Inferior parietal cortex (tissue), 1 donor: ENCODE measurements around the gene NUDT9.
A peak's percentile ranks its signal among the peaks of the same experiment; 100 is the strongest.
"Not testable (repeated sequence)": the region's sequence is repeated elsewhere in the genome, so short reads cannot be mapped to it uniquely, and the experiment has no call there.

ENCODE experiments used
- DNase-seq: peaks from one replicate; pipeline ENCODE4 v3.0.0-alpha.2; 2016; ENCODE audit errors: extremely low spot score

NUDT9 gene

DNA sequence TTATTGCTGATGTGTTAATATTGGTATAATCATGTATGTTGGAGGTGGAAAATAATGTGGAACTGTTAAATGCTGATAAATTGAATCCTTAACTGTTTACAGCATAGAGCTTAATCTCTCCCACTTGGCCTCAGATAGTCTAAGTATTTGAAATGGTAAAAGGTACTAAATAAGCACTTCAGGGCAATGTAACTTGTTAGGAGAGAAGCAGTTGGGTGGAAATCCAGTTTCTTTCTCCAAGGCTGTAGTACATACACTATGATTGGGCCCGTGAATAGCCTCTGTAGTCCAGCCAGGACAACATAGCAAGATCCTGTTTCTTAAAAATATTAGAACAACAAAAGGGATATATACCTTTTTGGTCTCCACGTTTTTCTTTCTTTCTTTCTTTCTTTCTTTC, 39.7 kb downstream of the NUDT9 start:
- DNase-seq, result no peak

DNA sequence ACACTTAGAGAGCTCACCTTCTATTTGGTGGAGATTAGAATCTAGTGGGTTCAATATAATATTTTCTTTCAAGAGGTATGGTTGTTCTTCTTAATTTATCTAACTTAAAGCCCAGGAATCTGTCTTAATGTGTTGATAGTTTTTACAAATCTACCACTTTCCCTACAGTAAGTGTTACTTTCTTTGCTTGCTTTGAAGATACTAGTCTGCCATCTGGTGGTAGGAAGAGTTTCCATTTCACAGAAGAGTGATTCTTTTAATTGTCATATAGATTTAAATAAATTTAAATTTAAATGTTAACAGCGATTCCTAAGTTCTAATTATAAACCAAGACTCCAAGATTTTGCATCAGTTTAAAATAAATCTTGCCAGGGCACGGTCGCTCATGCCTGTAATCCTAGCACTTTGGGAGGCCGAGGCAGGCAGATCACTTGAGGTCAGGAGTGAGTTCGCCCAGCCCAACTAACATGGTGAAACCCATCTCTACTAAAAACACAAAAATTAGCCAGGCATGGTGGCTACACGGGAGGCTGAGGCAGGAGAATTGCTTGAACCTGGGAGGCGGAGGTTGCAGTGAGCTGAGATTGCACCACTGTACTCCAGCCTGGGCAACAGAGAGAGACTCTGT, 43.5 kb downstream of the NUDT9 start:
- DNase-seq, result peak; percentile 79

DNA sequence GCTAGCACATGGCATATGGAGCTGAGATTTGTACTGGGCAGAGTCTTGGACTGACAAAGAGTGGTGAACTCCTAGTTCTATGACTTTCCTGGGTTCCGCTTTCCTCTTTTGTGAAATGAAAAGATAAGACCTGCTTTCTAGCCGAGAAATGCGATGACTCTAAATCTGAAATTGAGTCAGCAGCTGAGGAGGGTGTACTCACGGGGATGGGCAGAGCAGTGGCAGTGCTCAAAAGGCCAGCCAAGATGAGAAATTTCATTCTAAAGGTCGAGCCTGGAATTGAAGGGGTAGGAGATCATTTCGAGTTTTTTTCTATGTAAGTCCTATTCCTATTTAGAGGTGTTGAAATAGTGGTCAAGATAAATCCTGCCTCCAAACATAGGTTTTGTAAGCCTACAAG, 47.0 kb downstream of the NUDT9 start:
- DNase-seq, result no peak

DNA sequence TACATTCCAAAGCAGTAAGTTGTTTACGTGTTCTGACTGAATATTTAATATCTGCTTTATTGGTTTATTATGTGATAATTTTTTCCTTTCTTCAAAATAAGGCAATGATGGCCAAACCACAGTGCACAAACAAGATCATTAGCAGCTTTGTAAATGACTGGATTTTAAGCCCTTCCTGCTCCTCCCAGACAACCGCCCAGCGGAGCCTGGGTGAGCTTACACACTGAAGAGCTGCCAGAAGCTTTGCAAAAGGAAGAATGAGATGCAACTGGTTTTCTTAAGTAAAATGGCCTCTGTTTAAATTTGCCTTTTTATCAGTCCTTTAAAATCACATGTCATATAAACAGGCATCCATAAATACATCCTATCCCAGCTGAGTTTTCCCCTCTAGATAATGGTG, 54.6 kb downstream of the NUDT9 start:
- no peak for DNase-seq

DNA sequence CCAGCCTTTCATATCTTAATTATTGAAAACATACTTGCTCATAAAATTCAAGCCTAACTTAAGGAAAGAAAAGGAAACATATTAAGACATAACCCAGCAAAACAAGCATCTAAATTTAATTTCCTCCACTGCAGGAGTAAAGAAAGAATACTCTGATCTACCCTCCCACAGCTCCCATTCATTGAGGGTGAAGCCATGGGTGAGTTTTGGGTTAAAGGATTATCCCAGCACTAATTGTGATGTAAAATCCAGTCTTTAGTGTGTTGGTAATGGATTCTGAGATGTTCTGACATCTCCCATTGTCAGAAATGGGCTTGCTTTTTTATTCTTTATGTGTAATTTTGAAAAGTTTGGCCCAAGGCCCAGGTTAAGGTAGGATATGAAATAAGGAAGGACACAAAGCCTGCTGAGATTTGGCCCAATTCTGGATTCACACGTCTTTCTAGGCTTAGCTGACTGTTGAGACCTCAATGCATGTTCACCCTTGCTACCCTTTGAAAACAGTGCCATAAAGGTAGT, 56.4 kb downstream of the NUDT9 start:
- DNase-seq, result no peak

DNA sequence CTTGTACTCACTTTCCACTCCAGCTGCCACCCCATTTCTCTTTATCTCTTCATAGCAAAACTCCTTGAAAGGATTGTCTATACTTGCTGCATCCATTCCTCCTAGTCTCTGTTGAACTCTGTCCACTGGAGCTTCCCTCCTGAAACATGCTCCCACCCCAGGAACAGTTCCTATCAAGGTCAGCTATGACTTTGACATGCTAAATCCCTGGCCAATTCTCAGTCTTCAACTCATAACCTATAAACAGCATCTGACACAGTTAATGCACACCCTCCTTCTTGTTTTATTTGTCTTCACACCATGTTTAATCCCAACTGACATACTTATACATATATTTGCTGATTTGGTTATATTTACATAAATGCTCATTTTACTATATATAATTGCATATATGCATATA, 59.0 kb downstream of the NUDT9 start:
- DNase-seq, result no peak

DNA sequence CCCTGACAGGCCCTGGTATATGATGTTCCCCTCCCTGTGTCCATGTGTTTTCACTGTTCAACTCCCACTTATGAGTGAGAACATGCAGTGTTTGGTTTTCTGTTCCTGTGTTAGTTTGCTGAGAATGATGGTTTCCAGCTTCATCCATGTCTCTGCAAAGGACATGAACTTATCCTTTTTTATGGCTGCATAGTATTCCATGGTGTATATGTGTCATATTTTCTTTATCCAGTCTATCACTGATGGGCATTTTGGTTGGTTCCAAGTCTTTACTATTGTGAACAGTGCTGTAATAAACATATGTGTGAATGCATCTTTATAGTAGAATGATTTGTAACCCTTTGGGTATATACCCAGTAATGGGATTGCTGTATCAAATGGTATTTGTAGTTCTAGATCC, 60.9 kb downstream of the NUDT9 start:
- not testable (repeated sequence) for DNase-seq

DNA sequence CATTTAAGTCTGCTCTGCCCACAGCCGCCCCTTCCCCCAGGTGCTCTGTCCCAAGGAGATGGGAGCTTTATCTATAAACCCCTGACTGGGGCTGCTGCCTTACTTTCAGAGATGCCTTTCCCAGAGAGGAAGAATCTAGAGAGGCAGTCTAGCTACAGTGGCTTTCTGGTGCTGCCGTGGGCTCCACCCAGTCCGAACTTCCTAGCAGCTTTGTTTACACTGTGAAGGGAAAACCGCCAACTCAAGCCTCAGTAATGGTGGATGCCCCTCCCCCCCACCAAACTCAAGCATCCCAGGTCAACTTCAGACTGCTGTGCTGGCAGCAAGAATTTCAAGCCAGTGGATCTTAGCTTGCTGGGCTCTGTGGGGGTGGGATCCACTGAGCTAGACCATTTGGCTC, 66.3 kb downstream of the NUDT9 start:
- not testable (repeated sequence) for DNase-seq

DNA sequence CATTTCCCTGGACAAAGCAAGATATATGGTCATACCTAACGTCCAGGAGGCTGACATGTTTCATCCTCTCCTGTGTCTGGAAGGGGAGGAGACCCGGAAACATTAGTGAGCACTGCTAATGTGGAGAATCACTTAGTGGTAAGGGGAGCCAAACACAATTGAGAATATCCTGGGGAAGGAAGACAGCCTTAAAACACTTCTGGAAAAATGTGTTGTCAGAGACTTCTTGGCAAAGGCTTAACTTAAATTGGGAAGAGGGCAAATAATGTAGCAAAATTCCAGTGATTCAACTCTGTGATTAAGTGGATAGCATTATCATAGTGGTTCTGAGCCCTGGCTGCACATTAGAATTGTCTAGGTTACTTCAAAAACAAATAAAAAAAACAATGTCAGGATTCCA, 67.3 kb downstream of the NUDT9 start:
- no peak for DNase-seq

DNA sequence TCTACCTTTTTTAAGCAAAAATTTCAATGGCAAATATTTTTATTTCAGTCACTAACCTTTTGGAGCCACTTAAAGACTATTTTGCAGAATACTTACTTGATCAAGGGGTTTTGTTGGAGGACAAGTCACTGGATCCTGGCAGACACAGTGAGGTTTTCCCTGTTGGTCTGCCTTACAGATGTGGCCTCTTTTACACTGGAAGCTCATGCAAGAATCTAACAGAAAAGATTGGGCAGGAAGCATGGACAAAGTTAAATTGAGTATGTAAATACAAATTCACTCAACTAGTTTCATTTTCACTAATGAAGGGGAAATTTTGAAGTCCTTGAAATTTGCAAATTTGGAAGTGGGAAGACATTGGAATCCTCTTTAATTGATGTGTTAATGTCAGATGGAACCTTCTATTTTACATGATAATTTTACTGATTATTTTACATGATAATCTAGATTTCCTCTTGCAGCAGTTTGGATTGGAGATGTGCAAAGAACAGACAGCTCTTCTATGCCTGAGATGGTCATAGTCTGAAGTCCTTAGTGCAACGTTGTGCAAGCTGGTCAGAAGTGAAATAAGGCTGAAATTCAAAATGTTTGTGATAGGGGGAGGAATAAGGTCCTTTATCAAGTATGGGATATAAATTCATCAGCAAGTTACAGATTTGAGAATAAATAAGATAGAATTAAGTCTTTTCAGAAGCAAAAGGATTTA, 68.4 kb downstream of the NUDT9 start:
- no peak for DNase-seq

DNA sequence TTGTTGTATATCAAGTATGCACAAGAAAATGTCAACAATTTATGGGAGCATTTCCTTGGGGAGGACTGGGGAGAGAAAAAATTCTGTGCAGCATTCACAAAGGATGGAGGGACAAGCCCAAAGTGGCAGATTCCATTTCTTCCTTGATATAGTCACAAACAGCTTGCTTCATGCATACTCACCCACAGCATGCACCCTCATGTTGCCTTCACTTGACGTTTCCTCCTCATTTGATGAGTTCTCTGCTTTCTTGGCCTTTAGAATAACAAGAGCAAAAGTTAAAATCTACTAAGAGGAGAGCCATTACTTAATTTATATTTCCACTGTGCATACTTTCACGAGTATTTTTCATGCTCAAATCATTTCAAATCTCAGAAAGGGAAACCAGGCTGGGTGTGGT, 69.1 kb downstream of the NUDT9 start:
- DNase-seq, result no peak

DNA sequence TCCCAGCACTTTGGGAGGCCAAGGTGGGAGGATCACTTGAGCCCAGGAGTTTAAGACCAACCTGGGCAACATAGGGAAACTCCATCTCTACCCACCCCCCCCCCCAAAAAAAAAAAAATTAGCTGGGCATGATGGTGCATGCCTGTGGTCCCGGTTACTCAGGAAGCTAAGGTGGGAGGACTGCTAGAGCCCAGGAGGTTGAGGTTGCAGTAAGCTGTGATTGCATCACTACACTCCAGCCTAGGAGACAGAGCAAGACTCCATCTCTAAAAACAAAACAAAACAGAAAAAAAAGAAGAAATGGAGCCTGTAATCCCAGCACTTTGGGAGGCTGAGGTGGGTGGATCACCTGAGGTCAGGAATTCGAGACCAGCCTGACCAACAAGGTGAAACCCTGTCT, 69.5 kb downstream of the NUDT9 start:
- not testable (repeated sequence) for DNase-seq

DNA sequence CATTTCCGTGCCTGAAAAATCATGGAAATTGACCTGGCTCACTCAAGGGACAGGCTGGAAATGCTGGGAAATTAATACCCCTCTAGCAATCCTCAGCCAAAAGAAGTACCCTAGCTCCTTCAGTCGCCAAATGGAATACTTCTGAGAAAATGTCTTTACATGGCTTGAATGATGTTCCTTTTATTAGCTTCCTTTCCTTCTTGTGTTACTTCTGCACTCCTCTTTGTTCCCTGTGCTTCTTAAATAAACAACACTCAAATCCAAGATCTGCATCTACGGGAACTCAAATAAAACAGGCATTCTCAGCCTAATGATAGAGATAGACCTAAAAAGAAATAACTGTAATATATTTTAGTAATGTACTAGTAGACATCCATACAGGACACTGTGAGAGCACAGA, 70.7 kb downstream of the NUDT9 start:
- DNase-seq, result no peak

DNA sequence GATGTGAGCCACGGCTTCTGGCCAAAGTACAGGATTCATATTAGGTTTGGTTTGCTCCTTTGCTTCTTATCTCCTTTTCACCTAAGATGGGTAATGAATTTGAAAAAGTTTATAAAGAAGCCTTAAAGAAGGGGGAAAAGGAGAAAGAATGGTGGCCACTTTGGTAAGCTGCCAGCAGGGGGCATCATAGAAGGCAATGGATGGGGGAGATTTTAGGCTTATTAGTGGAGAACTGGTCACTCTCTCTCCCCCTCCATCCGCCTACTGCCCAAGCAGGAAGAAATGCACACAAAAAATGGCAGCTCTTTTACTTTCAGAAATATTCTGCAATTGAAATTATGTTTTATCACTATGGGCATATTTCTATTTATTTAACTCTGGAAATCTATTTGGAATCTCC, 74.8 kb downstream of the NUDT9 start:
- no peak for DNase-seq

DNA sequence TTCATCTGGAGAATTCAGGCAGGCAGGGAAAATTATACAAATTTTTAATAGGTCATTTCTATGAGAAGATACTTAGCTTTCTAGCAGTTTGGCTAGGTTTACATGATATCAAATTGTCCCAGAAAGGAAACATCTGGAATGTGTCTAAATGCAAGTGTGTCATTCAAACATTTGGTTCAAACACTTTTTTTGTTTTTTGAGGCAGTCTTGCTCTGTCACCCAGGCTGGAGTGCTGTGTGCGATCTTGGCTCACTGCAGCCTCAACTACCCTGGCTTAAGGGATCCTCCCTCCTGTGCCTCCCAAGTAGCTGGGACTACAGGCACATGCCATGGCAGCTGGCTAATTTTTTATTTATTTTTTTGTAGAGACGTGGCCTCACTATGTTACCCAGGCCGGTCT, 75.2 kb downstream of the NUDT9 start:
- DNase-seq, result no peak

DNA sequence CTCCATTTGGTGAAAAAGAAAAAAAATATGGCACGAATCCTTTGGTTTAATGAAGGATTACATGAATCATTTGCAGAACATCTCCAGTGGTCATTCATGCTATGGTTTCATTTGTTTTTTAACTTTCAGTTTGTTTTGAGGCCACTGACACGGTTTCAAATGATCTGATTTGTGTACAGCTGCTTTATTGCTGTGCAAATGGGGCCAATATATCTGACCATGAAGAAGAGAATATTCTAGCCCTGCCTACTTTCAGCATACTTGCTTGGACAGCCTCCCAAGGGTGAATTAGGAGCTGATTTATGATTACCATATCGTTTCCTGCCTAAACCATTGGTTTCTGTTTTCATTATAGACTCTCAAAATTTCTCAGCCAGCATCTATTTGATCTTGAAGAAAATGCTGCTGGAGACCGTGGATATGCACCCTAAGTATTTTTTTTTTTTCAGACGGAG, 76.1 kb downstream of the NUDT9 start:
- DNase-seq, result no peak

DNA sequence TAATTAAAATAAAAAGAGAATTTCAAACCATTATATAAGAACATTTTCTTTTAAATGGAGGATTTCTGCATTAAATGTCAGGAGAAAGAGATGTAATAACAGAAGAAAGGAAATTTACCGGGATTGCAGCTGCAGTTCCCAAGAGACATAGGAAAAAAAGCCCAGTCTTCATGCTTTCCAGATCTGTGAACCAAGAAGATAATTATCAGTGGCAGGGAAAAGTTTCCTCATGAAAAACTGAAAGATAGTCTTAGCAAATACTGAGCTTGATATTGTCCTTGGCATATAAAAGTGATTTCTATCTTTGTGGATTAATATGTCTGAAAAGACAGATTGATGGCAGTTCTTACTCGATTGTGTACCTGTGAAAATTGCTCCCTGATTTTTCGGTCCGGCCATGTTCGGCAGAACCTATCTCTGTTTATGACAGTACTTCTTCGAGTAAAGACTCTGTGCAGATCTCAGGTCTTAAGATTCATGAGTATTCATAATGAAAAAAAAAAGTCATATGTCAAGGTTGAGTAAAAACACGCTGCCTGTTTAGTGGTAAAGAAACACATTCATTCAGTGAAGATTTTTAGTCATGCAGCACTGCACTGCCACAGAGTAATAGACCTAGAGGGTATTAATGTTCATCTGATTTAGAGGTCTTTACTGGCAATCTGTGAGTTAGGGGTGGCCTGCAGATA, 77.2 kb downstream of the NUDT9 start:
- DNase-seq, result no peak

DNA sequence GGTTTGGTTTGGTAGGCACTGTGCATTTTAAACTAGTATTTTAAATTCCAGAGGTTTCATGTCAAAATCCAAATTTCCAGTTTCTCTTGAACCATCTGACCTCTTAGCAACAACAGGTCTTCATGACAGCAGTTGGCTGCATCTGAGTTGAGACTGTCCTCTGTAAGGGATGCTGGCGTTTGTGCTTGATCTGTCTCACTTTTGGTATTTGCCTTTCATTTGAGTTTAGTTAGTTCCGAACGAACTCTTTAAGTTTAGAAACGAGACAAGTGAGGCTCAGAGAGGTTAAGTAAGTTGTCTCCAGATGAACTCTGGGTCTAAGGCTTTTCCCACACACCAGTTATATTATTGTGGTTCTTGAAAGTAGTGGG, 77.7 kb downstream of the NUDT9 start:
- DNase-seq, result no peak

DNA sequence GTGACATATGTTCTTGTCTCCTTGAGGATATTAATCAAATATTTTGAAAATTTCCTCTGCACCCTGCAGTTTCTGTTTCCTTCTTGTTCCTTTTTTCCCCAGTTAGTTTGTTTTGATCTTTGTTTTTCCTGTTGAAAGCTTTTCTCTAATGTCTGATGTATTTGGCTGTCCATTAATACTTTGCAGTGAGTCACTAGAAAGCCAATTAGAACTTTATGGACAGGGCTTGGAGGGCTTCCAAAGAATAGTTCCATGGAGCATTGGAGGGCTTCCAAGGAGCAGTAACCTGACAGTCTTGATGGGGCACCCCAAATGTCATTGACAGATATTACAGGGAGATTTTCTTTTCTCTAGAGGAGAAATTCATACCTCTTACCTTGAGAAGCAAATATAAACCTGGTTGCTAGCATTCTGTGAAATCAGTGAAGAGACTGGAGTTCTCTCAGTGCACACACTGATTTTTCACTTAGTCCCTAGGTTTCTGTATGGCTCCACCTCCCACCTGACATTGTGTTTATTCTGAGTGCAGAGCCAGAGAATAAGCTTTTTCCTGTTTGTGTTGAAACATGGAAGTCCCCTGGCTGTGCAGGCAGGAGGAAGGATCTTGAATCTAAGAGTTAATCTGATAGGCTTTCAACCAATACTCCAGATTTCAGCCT, 80.3 kb downstream of the NUDT9 start:
- no peak for DNase-seq

DNA sequence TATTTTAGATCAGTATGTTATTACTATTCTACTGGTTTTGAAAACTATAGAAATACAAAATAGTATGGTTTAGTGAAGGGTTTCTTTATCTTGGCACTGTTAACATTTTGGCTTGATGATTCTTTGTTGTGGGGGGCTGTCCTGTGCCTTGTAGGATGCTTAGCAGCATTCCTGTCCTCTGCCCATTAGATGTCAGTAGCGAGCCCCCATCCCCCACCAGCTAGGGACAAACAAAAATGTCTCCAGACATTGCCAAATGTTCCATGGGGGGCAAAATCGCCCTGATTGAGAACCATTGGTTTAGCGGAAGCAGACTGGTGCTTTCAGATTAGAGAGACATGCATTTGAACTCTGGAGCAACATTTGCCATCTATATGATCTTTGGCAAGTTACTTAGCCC, 83.5 kb downstream of the NUDT9 start:
- no peak for DNase-seq

DNA sequence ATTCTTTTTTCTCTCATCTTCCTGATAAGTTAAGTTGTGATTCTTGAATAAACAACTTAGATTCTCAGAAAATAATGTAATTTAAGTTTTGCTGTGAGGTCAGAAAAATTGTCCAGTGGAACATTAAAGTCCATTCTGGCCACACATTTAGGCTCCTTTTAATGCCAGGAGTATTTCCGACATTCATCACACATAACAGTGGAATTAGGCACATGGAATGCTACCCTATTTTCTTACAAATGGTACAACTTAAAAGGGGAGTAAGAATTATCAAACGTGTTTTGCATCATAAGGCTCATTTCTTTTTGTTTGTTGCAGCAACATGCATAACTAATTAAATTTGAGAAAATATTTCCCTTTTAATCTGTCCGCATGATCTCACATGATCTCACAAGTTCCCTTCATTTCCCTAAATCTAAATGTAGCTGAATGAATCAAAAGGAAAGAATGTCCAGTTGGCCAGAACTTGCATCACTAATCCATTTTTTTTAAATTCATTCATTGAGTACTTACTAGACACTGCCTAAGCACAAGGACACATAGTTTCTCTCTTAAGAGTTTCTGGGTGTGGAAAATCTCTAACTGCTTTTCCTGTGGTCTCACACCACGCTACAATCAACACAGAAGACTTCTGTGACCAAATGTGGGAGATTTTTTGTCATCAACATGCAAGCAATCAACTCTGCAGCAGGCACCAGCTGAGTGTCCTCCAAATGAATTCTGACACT, 84.8 kb downstream of the NUDT9 start:
- no peak for DNase-seq
